ENCODE data around the gene MAB21L4. TPM values are rescaled to one million over a fixed set of nuclear protein-coding genes. Genes with fewer than 3 reads are reported as not detected.

MAB21L4 gene
- total and polyA plus RNA-seq, 2 experiments from 2014 or later, result not detected

DNA sequence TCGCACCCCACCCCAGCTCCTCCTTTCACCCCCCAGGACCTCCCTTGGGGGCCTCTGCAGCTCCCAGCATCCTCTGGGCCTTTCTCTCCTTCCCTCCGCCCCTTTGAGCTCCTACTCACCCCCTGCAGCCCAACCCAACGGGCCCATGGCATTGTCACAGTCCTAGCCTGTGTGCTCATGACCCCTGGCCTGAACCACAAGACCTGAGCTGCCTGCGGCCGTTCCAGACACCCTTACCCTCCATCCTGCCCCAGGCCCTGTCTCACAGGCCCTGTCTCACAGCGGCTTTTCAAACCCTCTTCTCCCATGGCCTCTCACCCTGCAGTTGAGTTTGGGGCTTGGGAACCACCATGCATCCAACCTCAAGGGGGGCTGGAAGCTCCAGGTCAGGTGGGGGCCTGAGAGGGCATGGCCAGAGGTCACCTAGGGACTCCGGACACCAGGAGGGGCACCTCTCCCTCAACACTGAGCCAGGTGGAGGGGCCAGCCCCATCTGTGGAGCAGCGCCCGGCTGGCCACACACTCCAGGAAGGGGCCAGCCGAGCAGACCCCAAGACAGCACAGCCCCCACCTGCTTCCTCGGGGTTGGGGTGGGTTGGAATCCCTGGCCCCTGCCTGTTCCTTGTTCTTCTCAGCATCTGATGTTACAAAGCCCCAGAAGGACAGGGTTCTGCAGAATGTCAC is 6.9 kb downstream of the MAB21L4 start:
- H3K27ac Mint-ChIP-seq, result no peak overlapping the region
- no peak for TF ChIP-seq EZH2 (IDR thresholded peaks at IDR 0.05; ENCODE audit: low read depth, unreplicated experiment)
- no peak for TF ChIP-seq JUNB (IDR thresholded peaks at IDR 0.05; ENCODE audit: unreplicated experiment)
- TF ChIP-seq CTCF (conservative IDR thresholded peaks at IDR 0.05; ENCODE audit: low read depth in 2 of 2), result no peak
- no peak for TF ChIP-seq EZH2phosphoT487 (IDR thresholded peaks at IDR 0.05; ENCODE audit: unreplicated experiment)
- no peak for TF ChIP-seq NANOG (IDR thresholded peaks at IDR 0.05; ENCODE audit: borderline replicate concordance)
- no peak for TF ChIP-seq ZNF331 (CRISPR knock-in tag; IDR thresholded peaks at IDR 0.05; ENCODE audit: low read depth)
- TF ChIP-seq, protein P1, sequence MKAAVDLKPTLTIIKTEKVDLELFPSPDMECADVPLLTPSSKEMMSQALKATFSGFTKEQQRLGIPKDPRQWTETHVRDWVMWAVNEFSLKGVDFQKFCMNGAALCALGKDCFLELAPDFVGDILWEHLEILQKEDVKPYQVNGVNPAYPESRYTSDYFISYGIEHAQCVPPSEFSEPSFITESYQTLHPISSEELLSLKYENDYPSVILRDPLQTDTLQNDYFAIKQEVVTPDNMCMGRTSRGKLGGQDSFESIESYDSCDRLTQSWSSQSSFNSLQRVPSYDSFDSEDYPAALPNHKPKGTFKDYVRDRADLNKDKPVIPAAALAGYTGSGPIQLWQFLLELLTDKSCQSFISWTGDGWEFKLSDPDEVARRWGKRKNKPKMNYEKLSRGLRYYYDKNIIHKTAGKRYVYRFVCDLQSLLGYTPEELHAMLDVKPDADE (IDR thresholded peaks at IDR 0.05), result no peak
- no peak for TF ChIP-seq ZNF114 (CRISPR knock-in tag; IDR thresholded peaks at IDR 0.05)
- no peak for TF ChIP-seq ZNF462 (CRISPR knock-in tag; IDR thresholded peaks at IDR 0.05)
- TF ChIP-seq CREB1 (CRISPR knock-in tag; IDR thresholded peaks at IDR 0.05; ENCODE audit: low read depth), result no peak
- no peak for TF ChIP-seq STAT1 (IDR thresholded peaks at IDR 0.05; ENCODE audit: unreplicated experiment)
- H3K9me2 ChIP-seq (ENCODE audit: insufficient read depth), result no peaks in the 10 kb centered on the region
- ATAC-seq (no peak), DNase-seq (ENCODE audit: low spot score) (no peak)
- H3K4me3 ChIP-seq, result no peak overlapping the region
- H3F3A ChIP-seq (replicated peaks; ENCODE audit: low read depth), result no peaks in the 10 kb centered on the region
- H3K4me3 Mint-ChIP-seq, result no peak overlapping the region
- peaks cover 3% of the 10 kb centered on the region; the same call in 1 of the 3 replicates for H3K4me1 Mint-ChIP-seq
- H3K27me3 ChIP-seq (ENCODE audit: insufficient read depth), result no peaks in the 10 kb centered on the region
- H3K36me3 ChIP-seq (ENCODE audit: insufficient read depth), result no peaks in the 10 kb centered on the region
- no peaks in the 10 kb centered on the region for H4K20me1 ChIP-seq (replicated peaks; ENCODE audit: insufficient read depth)
- H3K27me3 Mint-ChIP-seq (ENCODE audit: insufficient read depth, low read depth, poor library complexity), result peaks cover 5% of the 10 kb centered on the region
- no peak overlapping the region for H2AFZ ChIP-seq
- no peaks in the 10 kb centered on the region for H3K36me3 Mint-ChIP-seq (ENCODE audit: low read depth)
- H3K9me3 Mint-ChIP-seq, result no peaks in the 10 kb centered on the region
- no peak overlapping the region for H3K4me2 ChIP-seq
- no peaks in the 10 kb centered on the region for H3K79me2 ChIP-seq (replicated peaks; ENCODE audit: insufficient read depth)
- H3K4me1 ChIP-seq (ENCODE audit: insufficient read depth), result no peaks in the 10 kb centered on the region
- H3K27ac ChIP-seq (ENCODE audit: low read depth), result no peak overlapping the region

Data from GM23338 (cell line).